8988T (cell line): ENCODE measurements around the gene SEMA3D.
"Not testable (repeated sequence)": the region's sequence is repeated elsewhere in the genome, so short reads cannot be mapped to it uniquely, and the experiment has no call there.

Source experiments
- DNase-seq: peaks from one replicate; pipeline ENCODE4 v3.0.0; 2011

The SEMA3D gene

GRCh38 chr7:85023066-85023712, 163.7 kb downstream of the SEMA3D start:
- DNase-seq: no peak

GRCh38 chr7:85022064-85022697, 164.7 kb downstream of the SEMA3D start:
- no peak for DNase-seq

- no peak for DNase-seq
Observed at GRCh38 chr7:85021101-85021704, 165.7 kb downstream of the SEMA3D start.

- DNase-seq: no peak
Observed at GRCh38 chr7:85019778-85020177, 167.1 kb downstream of the SEMA3D start.

- no peak for DNase-seq
Observed at GRCh38 chr7:85019176-85019575, 167.7 kb downstream of the SEMA3D start.

GRCh38 chr7:85018498-85018897, 168.4 kb downstream of the SEMA3D start:
- DNase-seq: no peak

- DNase-seq: no peak
Observed at GRCh38 chr7:85016286-85016685, 170.6 kb downstream of the SEMA3D start.

- DNase-seq: no peak
Observed at GRCh38 chr7:85014936-85015660, 171.8 kb downstream of the SEMA3D start.

- no peak for DNase-seq
Observed at GRCh38 chr7:85011127-85011526, 175.7 kb downstream of the SEMA3D start.

- no peak for DNase-seq
Observed at GRCh38 chr7:85010306-85010705, 176.6 kb downstream of the SEMA3D start.

- no peak for DNase-seq
Observed at GRCh38 chr7:85006754-85007153, 180.1 kb downstream of the SEMA3D start.

GRCh38 chr7:85004402-85004801, 182.5 kb downstream of the SEMA3D start:
- no peak for DNase-seq

- DNase-seq: no peak
Observed at GRCh38 chr7:85001495-85002345, 185.1 kb downstream of the SEMA3D start.

- no peak for DNase-seq
Observed at GRCh38 chr7:85000735-85001350, 186.0 kb downstream of the SEMA3D start.

- DNase-seq: no peak
Observed at GRCh38 chr7:84999450-84999849, 187.4 kb downstream of the SEMA3D start.

- DNase-seq: no peak
Observed at GRCh38 chr7:84998665-84999064, 188.2 kb downstream of the SEMA3D start.

GRCh38 chr7:84997626-84998025, 189.2 kb downstream of the SEMA3D start:
- no peak for DNase-seq

- not testable (repeated sequence) for DNase-seq
Observed at GRCh38 chr7:84992954-84993353, 193.9 kb downstream of the SEMA3D start.

GRCh38 chr7:84985073-84985784, 201.6 kb downstream of the SEMA3D start:
- no peak for DNase-seq

- no peak for DNase-seq
Observed at GRCh38 chr7:84982199-84982598, 204.7 kb downstream of the SEMA3D start.
